ENCODE results near the gene FHL5.

DNA sequence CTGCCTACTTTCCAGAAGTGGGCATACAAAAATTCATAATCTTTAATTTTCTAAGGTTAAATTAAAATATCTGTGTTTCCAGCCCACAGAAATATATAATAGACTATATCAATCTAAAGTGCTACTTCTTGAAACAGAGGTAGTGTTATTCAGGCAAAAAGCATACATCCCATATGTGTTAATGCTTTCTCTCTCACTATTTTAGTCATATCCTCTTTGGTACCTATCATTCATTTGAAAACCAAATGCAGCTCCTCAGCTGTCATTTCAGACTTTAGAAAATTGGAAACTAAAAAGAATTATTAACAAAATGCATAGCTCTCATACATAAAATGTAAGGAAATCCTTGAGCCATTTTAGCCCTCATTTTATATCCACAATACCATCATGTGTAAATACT is 925 bp downstream of the FHL5 start:
- TF ChIP-seq POLR2A (IDR thresholded peaks at IDR 0.05) (no peak), CTCF (IDR thresholded peaks at IDR 0.05) (no peak), EP300 (IDR thresholded peaks at IDR 0.05) (no peak)
